Muscle of arm (tissue), 12 donors: ENCODE results near the gene CAPN3. TPM values are rescaled to one million over a fixed set of nuclear protein-coding genes. Genes with fewer than 3 reads are reported as not detected.

ENCODE experiments used
- DNase-seq: peaks from one replicate; pipeline ENCODE4 v3.0.0-alpha.2; 2013
- polyA plus RNA-seq, 12 donors: library from polyadenylated mRNA; unstranded; fragments of 120-200 nt; gene quantifications; one replicate each; pipeline ENCODE4 v1.2.1, GENCODE V29; 2013; ENCODE audit not compliant: insufficient read length in 12 of 12

CAPN3 gene
- polyA plus RNA-seq, 12 donors: 137 to 558 (median 340) TPM

DNA sequence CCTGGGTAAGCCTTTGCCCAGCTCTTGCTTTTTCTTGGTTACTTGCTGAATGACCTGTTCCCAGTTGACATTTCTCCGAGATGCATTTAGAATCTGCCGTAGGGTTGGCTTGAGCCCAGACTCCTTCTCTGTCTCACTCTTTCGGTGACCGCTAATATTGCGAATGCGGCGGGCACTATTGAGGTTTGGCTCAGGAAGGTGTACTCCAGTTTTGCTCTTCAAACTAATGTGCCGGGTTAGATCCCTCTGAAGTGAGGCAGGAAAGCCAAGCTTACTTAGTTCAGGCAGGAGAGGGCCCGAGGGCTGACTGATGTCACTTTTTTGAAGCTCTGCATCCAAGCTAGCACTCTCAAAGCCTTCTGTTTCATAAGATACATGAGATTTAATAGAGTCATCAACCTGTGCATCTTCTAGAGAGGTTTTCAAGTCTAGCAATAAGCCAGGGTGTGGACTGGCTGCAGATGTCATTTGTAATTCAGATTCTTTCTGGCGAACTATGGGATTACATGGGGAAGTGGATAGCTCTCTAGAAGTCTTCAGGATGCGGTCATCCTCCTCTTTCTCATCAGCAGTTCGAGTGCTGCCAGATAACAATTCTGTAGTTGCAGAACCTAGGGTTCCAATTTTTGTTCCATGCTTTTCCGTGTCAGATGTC lies 90.6 kb downstream of the CAPN3 start:
- no peak for DNase-seq

- DNase-seq: no peak
Measured at GRCh38 chr15:42450425-42450790, 91.1 kb downstream of the CAPN3 start.

DNA sequence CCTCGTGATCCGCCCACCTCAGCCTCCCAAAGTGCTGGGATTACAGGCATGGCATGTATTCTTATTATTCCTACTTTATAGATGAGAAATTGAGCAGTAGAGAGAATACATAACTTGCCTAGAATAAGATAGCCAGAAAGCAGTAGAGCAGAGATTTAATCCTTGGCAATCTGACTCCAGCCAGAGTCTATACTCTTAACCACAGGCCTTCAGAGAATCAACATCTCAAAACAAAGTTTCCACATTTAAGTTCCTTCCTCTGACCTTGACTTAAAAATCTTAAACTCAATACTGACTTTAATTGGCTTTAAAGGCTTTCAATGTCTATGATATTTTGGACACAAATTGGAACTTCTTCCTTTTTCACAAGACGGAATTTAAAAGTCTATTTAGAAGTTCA lies 94.5 kb downstream of the CAPN3 start:
- DNase-seq: no peak

DNA sequence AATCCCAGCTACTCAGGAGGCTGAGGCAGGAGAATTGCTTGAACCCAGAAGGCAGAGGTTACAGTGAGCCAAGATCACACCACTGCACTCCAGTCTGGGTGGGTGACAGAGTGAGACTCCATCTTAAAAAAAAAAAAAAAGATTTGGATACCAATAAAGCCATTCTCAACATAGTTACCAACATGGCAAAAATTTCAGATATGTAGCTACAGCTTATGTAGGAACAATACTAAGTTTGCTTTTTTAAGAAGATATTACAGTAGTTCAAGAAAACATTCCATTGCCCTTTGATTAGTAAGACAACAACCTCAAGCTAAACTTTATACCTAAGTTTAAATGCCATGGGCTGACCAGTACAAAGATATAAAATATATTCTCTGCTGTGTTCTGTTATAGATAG lies 97.2 kb downstream of the CAPN3 start:
- DNase-seq: no peak

DNA sequence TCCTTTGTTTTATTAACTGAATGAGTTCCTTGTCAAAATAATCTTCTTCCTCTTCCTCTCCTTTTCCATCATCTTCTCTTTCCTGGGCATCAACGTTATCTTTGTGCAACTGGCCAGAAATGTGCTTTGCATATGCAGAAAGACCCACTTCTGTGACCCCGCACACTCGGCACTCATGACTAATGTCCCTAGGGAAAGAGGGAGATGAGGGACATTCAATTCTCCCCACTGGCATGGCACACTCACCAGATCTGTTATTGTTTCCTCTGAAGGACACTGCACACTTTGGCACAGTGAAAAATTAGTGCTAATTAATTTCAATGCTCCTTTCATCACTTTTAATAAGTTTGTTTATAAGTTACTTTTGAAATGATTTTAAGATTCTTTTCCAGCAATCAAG lies 97.7 kb downstream of the CAPN3 start:
- DNase-seq: no peak

GRCh38 chr15:42457445-42458442 lies 98.4 kb downstream of the CAPN3 start:
- peak; percentile 97 for DNase-seq

DNA sequence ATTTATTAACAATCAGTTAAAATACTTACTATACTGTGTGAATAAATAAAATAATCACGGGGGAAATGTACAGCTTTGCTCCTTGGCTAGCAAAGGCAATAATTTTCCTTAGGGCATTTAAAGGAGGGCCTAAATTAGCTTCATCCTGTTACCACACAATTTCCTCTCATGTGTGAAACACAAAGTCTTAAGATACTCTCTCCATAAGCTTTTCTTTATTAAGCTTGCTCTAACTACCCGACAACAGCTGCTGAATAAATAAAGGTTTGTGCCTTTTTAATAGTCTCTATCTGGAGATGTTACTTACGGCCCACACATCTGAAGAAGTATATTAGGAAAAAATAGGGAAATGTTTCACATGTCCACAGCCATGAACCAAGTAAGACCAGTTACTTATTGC lies 102.0 kb downstream of the CAPN3 start:
- no peak for DNase-seq

Other genes with a start within 250 kb of the CAPN3 start
- gene PLA2G4F, start 202.9 kb upstream of the CAPN3 start, polyA plus RNA-seq: 10 to 100 TPM in 1 of 12 donors, 1 to 10 TPM in 2, under 1 TPM in 6, not detected in 3; 0.05 to 15.3 (median 0.26) TPM
- 10 to 100 TPM in 11 of 12 donors, not detected in 1; 38.4 to 69.2 (median 48.0) TPM for gene VPS39, start 151.2 kb upstream of the CAPN3 start, polyA plus RNA-seq
- gene GANC, start 86.3 kb upstream of the CAPN3 start, polyA plus RNA-seq: 10 to 100 TPM in 11 of 12 donors, not detected in 1; 13.9 to 24.9 (median 17.8) TPM
- gene TMEM87A, start 86.1 kb upstream of the CAPN3 start, polyA plus RNA-seq: 10 to 100 TPM in 11 of 12 donors, not detected in 1; 35.9 to 50.9 (median 43.7) TPM
- gene ZNF106, start 131.6 kb downstream of the CAPN3 start, polyA plus RNA-seq: 1,000 to 10,000 TPM in 1 of 12 donors, 100 to 1,000 TPM in 11; 126 to 1,152 (median 271) TPM
- gene SNAP23, start 136.1 kb downstream of the CAPN3 start, polyA plus RNA-seq: 100 to 1,000 TPM in 1 of 12 donors, 10 to 100 TPM in 10, not detected in 1; 49.2 to 100 (median 63.7) TPM
- gene LRRC57, start 189.3 kb downstream of the CAPN3 start, polyA plus RNA-seq: 10 to 100 TPM in 11 of 12 donors, not detected in 1; 13.6 to 27.5 (median 16.9) TPM
- 10 to 100 TPM in 11 of 12 donors, not detected in 1; 14.4 to 24.6 (median 20.8) TPM for gene HAUS2, start 189.3 kb downstream of the CAPN3 start, polyA plus RNA-seq
- gene STARD9, start 216.1 kb downstream of the CAPN3 start, polyA plus RNA-seq: 10 to 100 TPM in 11 of 12 donors, not detected in 1; 13.1 to 29.1 (median 16.0) TPM